ENCODE measurements around the gene SIRT5. TPM values are rescaled to one million over a fixed set of nuclear protein-coding genes. Genes with fewer than 3 reads are reported as not detected.

Gene SIRT5
- total RNA-seq, 1 experiment from 2014 or later: 7.6 TPM

GRCh38 chr6:13526727-13527670 is 47.4 kb upstream of the SIRT5 start:
- BruUV-seq (replicated peaks): no TSS peak
- H3K27ac ChIP-seq (ENCODE audit: low read depth, low read length, poor library complexity, severe bottlenecking): no peak overlapping the region
- peaks cover 5% of the 10 kb centered on the region for H3K4me1 ChIP-seq (ENCODE audit: insufficient read depth, low read length, poor library complexity, severe bottlenecking)
- TF ChIP-seq EZH2 (IDR thresholded peaks at IDR 0.05; ENCODE audit: borderline replicate concordance, low read depth, low read length, poor library complexity, severe bottlenecking) (no peak), CTCF (conservative IDR thresholded peaks at IDR 0.05; ENCODE audit: low read depth, low read length) (no peak)
- peak; percentile 47 for DNase-seq (ENCODE audit: low spot score)
- intact Hi-C loops (cut with micrococcal nuclease; ENCODE audit: unreplicated experiment): no loop called here
- POLR2A ChIA-PET (ENCODE audit: low non-redundant PET): no interaction called here
- H3K36me3 ChIP-seq (ENCODE audit: insufficient read depth, low read length, poor library complexity, severe bottlenecking): no peaks in the 10 kb centered on the region
- no peak overlapping the region for H3K4me3 ChIP-seq (ENCODE audit: low read depth, low read length, poor library complexity, severe bottlenecking)
- CTCF ChIA-PET: no interaction called here
- H3K27me3 ChIP-seq (replicated peaks; ENCODE audit: insufficient read depth, low read depth, low read length, poor library complexity): no peaks in the 10 kb centered on the region
- H3K9me3 ChIP-seq (ENCODE audit: low read depth, low read length, poor library complexity, severe bottlenecking): no peaks in the 10 kb centered on the region

- no peaks in the 10 kb centered on the region for H3K9me3 ChIP-seq (ENCODE audit: low read depth, low read length, poor library complexity, severe bottlenecking)
- no peak for TF ChIP-seq EZH2 (IDR thresholded peaks at IDR 0.05; ENCODE audit: borderline replicate concordance, low read depth, low read length, poor library complexity, severe bottlenecking)
- TF ChIP-seq CTCF (conservative IDR thresholded peaks at IDR 0.05; ENCODE audit: low read depth, low read length): no peak
- no TSS peak for BruUV-seq (replicated peaks)
- H3K27me3 ChIP-seq (replicated peaks; ENCODE audit: insufficient read depth, low read depth, low read length, poor library complexity): no peaks in the 10 kb centered on the region
- ChIA-PET POLR2A (ENCODE audit: low non-redundant PET) (no interaction called here), CTCF (no interaction called here)
- no peak for DNase-seq (ENCODE audit: low spot score)
- H3K4me3 ChIP-seq (ENCODE audit: low read depth, low read length, poor library complexity, severe bottlenecking): no peak overlapping the region
- intact Hi-C loops (cut with micrococcal nuclease; ENCODE audit: unreplicated experiment): no loop called here
- no peaks in the 10 kb centered on the region for H3K36me3 ChIP-seq (ENCODE audit: insufficient read depth, low read length, poor library complexity, severe bottlenecking)
- H3K27ac ChIP-seq (ENCODE audit: low read depth, low read length, poor library complexity, severe bottlenecking): no peak overlapping the region
- H3K4me1 ChIP-seq (ENCODE audit: insufficient read depth, low read length, poor library complexity, severe bottlenecking): peaks cover 5% of the 10 kb centered on the region
Observed at GRCh38 chr6:13527671-13528056, 46.7 kb upstream of the SIRT5 start.

GRCh38 chr6:13528232-13528631 is 46.2 kb upstream of the SIRT5 start:
- H3K36me3 ChIP-seq (ENCODE audit: insufficient read depth, low read length, poor library complexity, severe bottlenecking): no peaks in the 10 kb centered on the region
- TF ChIP-seq EZH2 (IDR thresholded peaks at IDR 0.05; ENCODE audit: borderline replicate concordance, low read depth, low read length, poor library complexity, severe bottlenecking) (no peak), CTCF (conservative IDR thresholded peaks at IDR 0.05; ENCODE audit: low read depth, low read length) (no peak)
- no peaks in the 10 kb centered on the region for H3K9me3 ChIP-seq (ENCODE audit: low read depth, low read length, poor library complexity, severe bottlenecking)
- intact Hi-C loops (cut with micrococcal nuclease; ENCODE audit: unreplicated experiment): no loop called here
- BruUV-seq (replicated peaks): no TSS peak
- no peak overlapping the region for H3K27ac ChIP-seq (ENCODE audit: low read depth, low read length, poor library complexity, severe bottlenecking)
- DNase-seq (ENCODE audit: low spot score): no peak
- H3K27me3 ChIP-seq (replicated peaks; ENCODE audit: insufficient read depth, low read depth, low read length, poor library complexity): no peaks in the 10 kb centered on the region
- CTCF ChIA-PET: interaction anchor here (0.7 kb wide), 1 partner anchor 191 kb away, joined by 3 read pairs; no protein-coding TSS in a partner anchor
- POLR2A ChIA-PET (ENCODE audit: low non-redundant PET): no interaction called here
- H3K4me3 ChIP-seq (ENCODE audit: low read depth, low read length, poor library complexity, severe bottlenecking): no peak overlapping the region
- H3K4me1 ChIP-seq (ENCODE audit: insufficient read depth, low read length, poor library complexity, severe bottlenecking): peaks cover 5% of the 10 kb centered on the region
